ENCODE results near the gene PHC2. TPM values are rescaled to one million over a fixed set of nuclear protein-coding genes. Genes with fewer than 3 reads are reported as not detected.

PHC2 gene
- total RNA-seq, 1 donor, result 85.4 TPM

DNA sequence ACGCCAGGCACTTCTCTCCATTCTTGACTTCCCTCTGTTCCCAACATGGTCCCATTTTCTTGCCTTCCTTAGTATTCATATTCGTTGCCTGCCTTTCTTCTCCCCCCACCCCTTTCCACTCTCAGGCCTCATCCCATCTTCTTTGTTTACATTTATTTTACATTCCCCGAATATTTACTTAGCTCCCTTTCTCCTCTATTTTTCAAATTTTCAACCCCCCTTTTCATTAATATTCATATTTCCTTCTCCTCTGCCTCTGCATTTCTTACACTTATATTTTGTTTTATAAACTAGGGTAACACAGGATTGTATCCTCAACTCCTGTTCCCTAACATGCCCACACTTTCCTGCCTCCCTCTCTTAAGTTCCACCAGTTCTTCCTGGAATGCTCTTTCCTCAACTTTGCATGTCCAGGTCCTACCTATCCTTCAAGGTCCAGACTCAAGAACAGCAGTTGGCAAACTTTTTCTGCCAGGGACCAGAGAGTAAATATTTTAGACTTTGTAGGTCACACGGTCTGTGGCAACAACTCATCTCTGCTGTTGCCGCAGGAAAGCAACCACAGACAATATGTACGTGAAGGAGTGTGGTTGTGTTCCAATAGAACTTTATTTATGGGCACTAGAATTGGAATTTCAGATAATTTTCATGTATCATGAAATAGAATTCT lies 80.1 kb downstream of the PHC2 start:
- peak overlapping the region; percentile 68 for H2AFZ ChIP-seq (ENCODE audit: low read length)
- TF ChIP-seq, protein P1, sequence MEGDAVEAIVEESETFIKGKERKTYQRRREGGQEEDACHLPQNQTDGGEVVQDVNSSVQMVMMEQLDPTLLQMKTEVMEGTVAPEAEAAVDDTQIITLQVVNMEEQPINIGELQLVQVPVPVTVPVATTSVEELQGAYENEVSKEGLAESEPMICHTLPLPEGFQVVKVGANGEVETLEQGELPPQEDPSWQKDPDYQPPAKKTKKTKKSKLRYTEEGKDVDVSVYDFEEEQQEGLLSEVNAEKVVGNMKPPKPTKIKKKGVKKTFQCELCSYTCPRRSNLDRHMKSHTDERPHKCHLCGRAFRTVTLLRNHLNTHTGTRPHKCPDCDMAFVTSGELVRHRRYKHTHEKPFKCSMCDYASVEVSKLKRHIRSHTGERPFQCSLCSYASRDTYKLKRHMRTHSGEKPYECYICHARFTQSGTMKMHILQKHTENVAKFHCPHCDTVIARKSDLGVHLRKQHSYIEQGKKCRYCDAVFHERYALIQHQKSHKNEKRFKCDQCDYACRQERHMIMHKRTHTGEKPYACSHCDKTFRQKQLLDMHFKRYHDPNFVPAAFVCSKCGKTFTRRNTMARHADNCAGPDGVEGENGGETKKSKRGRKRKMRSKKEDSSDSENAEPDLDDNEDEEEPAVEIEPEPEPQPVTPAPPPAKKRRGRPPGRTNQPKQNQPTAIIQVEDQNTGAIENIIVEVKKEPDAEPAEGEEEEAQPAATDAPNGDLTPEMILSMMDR (IDR thresholded peaks at IDR 0.05; ENCODE audit: extremely low read depth, low read depth, low read length), result no peak
- H3K9me3 ChIP-seq (ENCODE audit: low read depth, low read length), result no peaks in the 10 kb centered on the region
- H3K27me3 ChIP-seq (ENCODE audit: insufficient read depth, low read length), result no peaks in the 10 kb centered on the region
- peaks cover 37% of the 10 kb centered on the region for H3K79me2 ChIP-seq (ENCODE audit: insufficient read depth, low read length)
- H4K20me1 ChIP-seq (ENCODE audit: insufficient read depth, low read length), result peaks cover 7% of the 10 kb centered on the region
- DNase-seq (ENCODE audit: insufficient read length, low spot score, missing footprints), result no peak
- peak overlapping the region; percentile 53 for H3K27ac ChIP-seq (ENCODE audit: low read depth, low read length)
- H3K4me2 ChIP-seq (ENCODE audit: insufficient read depth, low read length), result peak overlapping the region; percentile 89
- peak overlapping the region; percentile 72 for H3K4me3 ChIP-seq (ENCODE audit: insufficient read depth, low read length)
- H3K36me3 ChIP-seq (ENCODE audit: insufficient read depth, low read length), result peaks cover 22% of the 10 kb centered on the region
- H3K4me1 ChIP-seq (ENCODE audit: insufficient read depth, low read length), result peaks cover 31% of the 10 kb centered on the region

GRCh38 chr1:33349778-33350610 lies 80.9 kb downstream of the PHC2 start:
- Histone ChIP-seq H3K4me1 (ENCODE audit: insufficient read depth, low read length) (peaks cover 38% of the 10 kb centered on the region), H3K27ac (ENCODE audit: low read depth, low read length) (peak overlapping the region; percentile 53), H3K4me2 (ENCODE audit: insufficient read depth, low read length) (peak overlapping the region; percentile 89), H3K9me3 (ENCODE audit: low read depth, low read length) (no peaks in the 10 kb centered on the region), H4K20me1 (ENCODE audit: insufficient read depth, low read length) (peaks cover 9% of the 10 kb centered on the region), H3K79me2 (ENCODE audit: insufficient read depth, low read length) (peaks cover 44% of the 10 kb centered on the region), H3K4me3 (ENCODE audit: insufficient read depth, low read length) (peak overlapping the region; percentile 72), H3K27me3 (ENCODE audit: insufficient read depth, low read length) (no peaks in the 10 kb centered on the region), H2AFZ (ENCODE audit: low read length) (peak overlapping the region; percentile 68), H3K36me3 (ENCODE audit: insufficient read depth, low read length) (peaks cover 22% of the 10 kb centered on the region)
- DNase-seq (ENCODE audit: insufficient read length, low spot score, missing footprints), result peak; percentile 99
- TF ChIP-seq, protein P1 (IDR thresholded peaks at IDR 0.05; ENCODE audit: extremely low read depth, low read depth, low read length), result no peak

- H3K4me1 ChIP-seq (ENCODE audit: insufficient read depth, low read length), result peaks cover 46% of the 10 kb centered on the region
- peak; percentile 95 for DNase-seq (ENCODE audit: insufficient read length, low spot score, missing footprints)
These were observed 81.7 kb downstream of the PHC2 start for GRCh38 chr1:33349081-33349759.

More at GRCh38 chr1:33349081-33349759, 81.7 kb downstream of the PHC2 start:
- no peaks in the 10 kb centered on the region for H3K9me3 ChIP-seq (ENCODE audit: low read depth, low read length)
- peaks cover 12% of the 10 kb centered on the region for H4K20me1 ChIP-seq (ENCODE audit: insufficient read depth, low read length)
- no peaks in the 10 kb centered on the region for H3K27me3 ChIP-seq (ENCODE audit: insufficient read depth, low read length)
- peak overlapping the region; percentile 80 for H3K4me2 ChIP-seq (ENCODE audit: insufficient read depth, low read length)
- H3K27ac ChIP-seq (ENCODE audit: low read depth, low read length), result peak overlapping the region; percentile 96
- TF ChIP-seq, protein P1 (IDR thresholded peaks at IDR 0.05; ENCODE audit: extremely low read depth, low read depth, low read length), result no peak
- H3K4me3 ChIP-seq (ENCODE audit: insufficient read depth, low read length), result peak overlapping the region; percentile 70
- H2AFZ ChIP-seq (ENCODE audit: low read length), result no peak overlapping the region
- H3K36me3 ChIP-seq (ENCODE audit: insufficient read depth, low read length), result peaks cover 18% of the 10 kb centered on the region
- peaks cover 52% of the 10 kb centered on the region for H3K79me2 ChIP-seq (ENCODE audit: insufficient read depth, low read length)

Measured in osteoblast (primary cell).